Stimulated activated CD4-positive, alpha-beta T cell treated with anti-CD3 and anti-CD28 coated beads, TNF-alpha, amount 100 ng/mL, for 4 hours (primary cell): Measurements from ENCODE around the gene HNF1A.

Experiments
- DNase-seq, 3 experiments: peaks; one replicate each; pipeline ENCODE4 v3.0.0-alpha.2; 2020; ENCODE audit warnings: low read depth in 3 of 3

Gene HNF1A

GRCh38 chr12:121050725-121051124 is 72.4 kb downstream of the HNF1A start:
- no peak for DNase-seq
